IPS-18a (cell line): ENCODE data around the gene CAVIN2.

Experiments used
- H3K27ac ChIP-seq: one replicate; pipeline ENCODE4 v1.5.1; 2013; ENCODE audit warnings: low read length
- H3K27me3 ChIP-seq: one replicate; pipeline ENCODE4 v1.6.1; 2013; ENCODE audit warnings: mild to moderate bottlenecking, low read length; ENCODE audit not compliant: control insufficient read depth, insufficient read depth
- H3K36me3 ChIP-seq: one replicate; pipeline ENCODE4 v1.6.1; 2013; ENCODE audit warnings: low read depth, low read length; ENCODE audit not compliant: control insufficient read depth
- H3K4me1 ChIP-seq: one replicate; pipeline ENCODE4 v1.6.1; 2013; ENCODE audit warnings: low read depth, low read length; ENCODE audit not compliant: control insufficient read depth
- H3K4me3 ChIP-seq: one replicate; pipeline ENCODE4 v1.5.1; 2013; ENCODE audit warnings: low read length
- H3K9ac ChIP-seq: one replicate; pipeline ENCODE4 v1.6.1; 2013; ENCODE audit warnings: mild to moderate bottlenecking, low read length, moderate library complexity
- H3K9me3 ChIP-seq: one replicate; pipeline ENCODE4 v1.6.1; 2013; ENCODE audit warnings: low read depth, low read length; ENCODE audit not compliant: control insufficient read depth

Gene CAVIN2

DNA sequence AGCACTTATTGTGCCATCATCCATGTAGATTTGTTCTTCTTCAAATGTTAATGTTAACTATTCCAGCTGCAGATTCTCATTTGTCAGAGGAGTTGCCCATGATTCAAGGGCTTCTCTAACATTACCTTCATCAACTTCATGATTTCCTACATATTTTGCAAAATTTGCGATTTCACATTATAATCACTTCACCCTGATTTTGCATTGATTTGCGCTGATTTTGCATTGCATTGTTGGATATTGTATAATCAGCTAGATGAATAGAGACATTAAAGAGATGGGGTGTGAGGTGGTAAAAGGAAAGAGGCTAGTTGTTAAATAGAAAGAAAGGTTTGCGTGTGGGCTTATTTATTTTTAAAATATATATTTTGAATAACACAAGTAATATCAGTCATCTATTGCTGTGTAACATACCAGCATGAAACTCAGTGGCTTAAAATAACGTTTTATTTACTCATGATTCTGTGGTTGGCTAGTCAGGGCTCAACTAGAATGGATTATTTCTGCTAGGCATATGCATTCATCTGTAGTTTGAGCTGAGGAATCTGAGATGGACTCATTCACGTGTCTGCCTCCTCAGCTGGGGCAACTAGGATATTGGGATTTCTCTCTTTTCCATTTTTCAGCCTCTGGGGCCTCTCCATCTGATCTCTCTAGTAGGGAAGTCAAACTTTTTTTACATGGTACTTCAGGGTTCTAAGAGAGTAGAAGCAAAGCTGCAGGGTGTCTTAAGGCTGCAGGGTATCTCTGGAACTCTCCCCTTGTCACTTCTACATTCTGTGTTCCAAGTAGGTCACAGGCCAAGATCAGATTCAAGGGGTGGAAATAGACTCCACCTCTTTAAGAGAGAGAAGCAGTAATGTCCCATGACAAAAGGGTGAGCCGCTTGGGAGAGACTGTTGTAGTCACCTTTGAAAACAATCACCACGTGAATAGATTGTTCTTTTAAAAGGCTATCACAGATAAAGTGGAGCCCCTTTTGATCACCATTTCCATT, 2.2 kb upstream of the CAVIN2 start:
- peaks cover 26% of the 10 kb centered on the region for H3K4me1 ChIP-seq
- H3K9me3 ChIP-seq: no peaks in the 10 kb centered on the region
- H3K9ac ChIP-seq: no peak overlapping the region
- no peak overlapping the region for H3K27ac ChIP-seq
- H3K4me3 ChIP-seq: no peak overlapping the region
- no peaks in the 10 kb centered on the region for H3K27me3 ChIP-seq
- no peaks in the 10 kb centered on the region for H3K36me3 ChIP-seq

GRCh38 chr2:191847764-191848163, 876 bp upstream of the CAVIN2 start:
- H3K27ac ChIP-seq: no peak overlapping the region

DNA sequence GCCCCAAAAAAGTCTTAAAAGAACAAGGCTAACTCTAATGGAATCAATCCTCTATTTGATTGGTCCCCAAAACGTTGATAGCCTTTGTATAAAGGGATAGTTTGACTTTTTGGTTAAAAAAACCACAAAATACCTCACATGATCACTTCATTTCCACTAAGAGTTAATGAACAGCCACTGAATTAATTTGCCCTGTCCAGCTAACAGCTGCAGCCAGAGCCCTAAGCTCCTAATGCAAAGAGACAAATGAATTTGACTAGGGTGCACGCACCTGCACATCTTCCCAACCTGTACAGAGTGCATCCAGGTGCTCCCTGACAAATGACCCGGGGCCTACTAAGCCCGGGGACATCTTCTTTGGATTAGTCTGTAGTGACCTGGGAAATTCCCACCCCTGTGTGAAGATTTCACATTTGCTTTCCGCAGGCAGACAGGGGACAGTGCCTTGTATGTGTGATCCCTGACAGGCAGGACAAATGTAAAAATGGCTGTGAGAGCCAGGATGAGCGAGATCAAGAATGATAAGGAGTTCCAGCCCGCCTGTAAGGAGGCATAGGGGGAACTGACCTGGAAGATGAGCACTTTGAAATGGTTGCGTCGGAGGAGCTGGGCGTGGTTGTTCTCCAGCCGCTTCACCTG, 893 bp downstream of the CAVIN2 start:
- H3K4me1 ChIP-seq: peaks cover 26% of the 10 kb centered on the region
- no peak overlapping the region for H3K4me3 ChIP-seq

More at GRCh38 chr2:191847764-191848163, 876 bp upstream of the CAVIN2 start:
- Histone ChIP-seq H3K4me1 (peaks cover 26% of the 10 kb centered on the region), H3K9ac (no peak overlapping the region), H3K9me3 (no peaks in the 10 kb centered on the region), H3K4me3 (no peak overlapping the region), H3K36me3 (no peaks in the 10 kb centered on the region), H3K27me3 (no peaks in the 10 kb centered on the region)

DNA sequence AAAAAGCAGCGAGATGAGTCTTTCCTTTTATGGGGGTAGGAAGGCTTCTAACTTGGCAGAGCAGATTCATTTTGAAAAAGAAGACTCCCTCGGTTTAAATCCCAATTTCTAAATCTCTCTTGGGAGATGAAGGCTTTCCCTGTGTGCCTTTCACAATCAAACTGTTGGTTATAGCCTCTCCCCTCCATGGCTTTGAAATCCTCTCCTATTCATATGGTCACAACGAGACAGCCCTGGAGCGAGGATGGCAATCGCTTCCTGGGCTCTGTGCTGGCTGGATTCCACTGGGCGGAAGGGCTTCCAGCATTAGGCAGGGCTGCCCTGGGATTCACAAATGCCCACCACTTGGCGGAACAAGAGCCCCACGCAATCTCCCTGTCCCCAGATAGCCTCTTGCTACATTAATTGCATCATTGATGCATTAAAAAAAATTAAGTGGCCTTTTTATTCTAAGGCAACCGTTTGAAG, 1.6 kb downstream of the CAVIN2 start:
- H3K27ac ChIP-seq: no peak overlapping the region
- H3K4me3 ChIP-seq: no peak overlapping the region
- H3K4me1 ChIP-seq: peaks cover 26% of the 10 kb centered on the region
- no peaks in the 10 kb centered on the region for H3K9me3 ChIP-seq
- H3K27me3 ChIP-seq: no peaks in the 10 kb centered on the region
- no peak overlapping the region for H3K9ac ChIP-seq
- no peaks in the 10 kb centered on the region for H3K36me3 ChIP-seq

More for the DNA sequence above, 893 bp downstream of the CAVIN2 start:
- H3K27me3 ChIP-seq: no peaks in the 10 kb centered on the region
- H3K9ac ChIP-seq: no peak overlapping the region
- no peak overlapping the region for H3K27ac ChIP-seq
- no peaks in the 10 kb centered on the region for H3K9me3 ChIP-seq
- no peaks in the 10 kb centered on the region for H3K36me3 ChIP-seq

DNA sequence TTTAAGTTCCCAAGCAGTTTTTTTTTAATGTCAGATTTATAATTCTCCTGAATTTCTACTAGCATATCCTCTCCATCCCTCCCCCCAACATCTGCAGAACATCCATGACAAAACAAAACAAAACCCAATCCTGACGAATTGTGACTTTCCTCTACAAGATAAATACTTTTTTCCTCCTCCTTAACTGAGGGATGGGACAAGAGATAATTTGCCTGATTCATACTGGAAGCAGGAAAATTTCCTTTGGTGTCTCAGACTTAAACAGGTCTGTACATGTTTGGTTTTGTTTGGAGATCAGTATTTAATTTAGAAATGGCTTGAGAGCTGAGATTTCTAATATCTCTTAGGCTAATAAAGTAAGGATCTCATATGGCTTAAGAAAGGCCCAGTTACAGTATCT, 2.2 kb downstream of the CAVIN2 start:
- Histone ChIP-seq H3K36me3 (no peaks in the 10 kb centered on the region), H3K27me3 (no peaks in the 10 kb centered on the region), H3K9ac (no peak overlapping the region), H3K4me3 (no peak overlapping the region), H3K27ac (no peak overlapping the region), H3K4me1 (peaks cover 26% of the 10 kb centered on the region), H3K9me3 (no peaks in the 10 kb centered on the region)

DNA sequence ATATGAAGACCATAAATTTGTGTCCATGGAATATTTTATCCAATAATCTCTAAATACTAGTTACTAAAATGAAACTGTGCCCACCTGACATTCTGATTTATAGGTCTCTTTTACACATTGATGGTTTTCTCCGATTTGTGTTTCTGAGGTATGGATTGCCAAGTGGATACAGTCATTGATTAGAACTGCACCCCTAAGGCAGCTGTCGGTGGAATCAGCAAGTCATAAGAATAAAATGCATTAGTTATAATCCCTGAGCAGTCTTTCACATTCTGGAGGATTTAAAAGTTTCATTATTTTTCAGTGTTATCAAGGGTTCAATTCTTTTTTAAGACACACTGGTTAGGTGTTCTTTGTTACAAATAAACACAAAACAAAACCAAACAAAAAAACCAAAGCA, 6.0 kb downstream of the CAVIN2 start:
- H3K27me3 ChIP-seq: no peaks in the 10 kb centered on the region
- H3K4me1 ChIP-seq: peaks cover 13% of the 10 kb centered on the region
- H3K36me3 ChIP-seq: no peaks in the 10 kb centered on the region
- H3K9me3 ChIP-seq: no peaks in the 10 kb centered on the region
- no peak overlapping the region for H3K9ac ChIP-seq
- no peak overlapping the region for H3K27ac ChIP-seq
- H3K4me3 ChIP-seq: no peak overlapping the region

DNA sequence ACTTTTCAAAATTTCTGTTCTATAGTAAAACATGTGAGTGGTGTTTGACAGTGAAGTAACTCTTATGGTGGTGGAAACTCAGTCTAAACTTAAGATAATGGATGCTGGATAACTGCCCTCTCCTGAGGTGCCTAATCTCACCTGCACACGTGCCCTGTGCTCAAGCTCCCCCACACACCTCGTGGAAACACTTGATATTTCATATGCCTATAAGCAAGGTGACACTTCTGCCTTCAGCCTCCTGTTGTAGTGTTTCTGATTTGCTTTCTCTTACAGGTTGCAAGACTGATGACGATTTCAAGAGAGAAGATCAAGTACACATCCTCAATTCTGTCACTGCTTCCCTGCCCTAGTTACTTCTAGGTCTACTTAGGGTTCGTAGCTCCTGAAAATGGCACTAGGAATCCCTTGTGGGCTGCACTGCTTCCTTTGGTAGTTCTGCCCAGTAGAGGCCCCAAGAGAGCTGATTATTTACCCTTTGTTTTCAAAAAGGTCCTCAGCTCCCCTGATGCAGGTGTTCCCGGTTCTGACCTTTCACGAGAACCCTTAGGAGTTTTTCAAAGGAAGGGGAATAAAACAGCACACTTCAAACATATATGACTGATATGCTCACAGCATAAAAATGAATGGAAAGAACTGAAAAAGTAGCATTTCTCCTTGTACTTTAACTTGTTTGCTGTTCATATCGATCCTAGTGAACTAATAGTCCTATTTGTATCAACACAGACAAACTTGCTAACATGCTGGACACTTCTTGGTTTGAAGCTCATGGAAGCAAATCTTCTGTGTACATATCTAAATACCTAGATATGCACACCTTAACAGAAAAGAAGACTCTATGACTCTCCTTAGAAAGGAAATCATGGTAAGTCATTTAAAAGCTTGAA, 6.7 kb downstream of the CAVIN2 start:
- no peak overlapping the region for H3K27ac ChIP-seq
- H3K4me3 ChIP-seq: no peak overlapping the region
- H3K9me3 ChIP-seq: no peaks in the 10 kb centered on the region

DNA sequence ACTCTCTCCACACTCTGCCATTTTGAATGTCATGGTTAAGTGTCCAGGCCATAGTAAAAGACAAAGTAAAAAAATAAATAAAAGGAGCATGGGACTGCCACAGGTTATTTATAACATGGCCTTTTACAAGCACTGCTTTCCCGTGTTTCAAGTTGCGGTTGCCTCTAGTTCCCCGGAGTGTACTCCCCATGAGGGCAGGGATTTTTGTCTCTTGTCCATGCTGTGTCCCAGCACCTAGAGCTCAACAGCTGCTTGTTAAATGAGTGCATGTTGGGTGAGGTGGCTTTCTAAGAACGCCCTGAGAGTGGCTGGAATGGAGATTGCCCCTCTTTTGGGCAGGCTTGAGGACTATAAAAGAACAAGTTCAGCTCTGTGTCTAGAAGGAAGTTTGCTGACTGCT, 8.4 kb downstream of the CAVIN2 start:
- no peaks in the 10 kb centered on the region for H3K4me1 ChIP-seq
- no peaks in the 10 kb centered on the region for H3K36me3 ChIP-seq
- H3K27ac ChIP-seq: no peak overlapping the region
- no peak overlapping the region for H3K4me3 ChIP-seq
- no peaks in the 10 kb centered on the region for H3K9me3 ChIP-seq
- H3K9ac ChIP-seq: no peak overlapping the region
- no peaks in the 10 kb centered on the region for H3K27me3 ChIP-seq

More for the DNA sequence above, 6.7 kb downstream of the CAVIN2 start:
- H3K36me3 ChIP-seq: no peaks in the 10 kb centered on the region
- H3K9ac ChIP-seq: no peak overlapping the region
- H3K27me3 ChIP-seq: no peaks in the 10 kb centered on the region
- peaks cover 8% of the 10 kb centered on the region for H3K4me1 ChIP-seq

DNA sequence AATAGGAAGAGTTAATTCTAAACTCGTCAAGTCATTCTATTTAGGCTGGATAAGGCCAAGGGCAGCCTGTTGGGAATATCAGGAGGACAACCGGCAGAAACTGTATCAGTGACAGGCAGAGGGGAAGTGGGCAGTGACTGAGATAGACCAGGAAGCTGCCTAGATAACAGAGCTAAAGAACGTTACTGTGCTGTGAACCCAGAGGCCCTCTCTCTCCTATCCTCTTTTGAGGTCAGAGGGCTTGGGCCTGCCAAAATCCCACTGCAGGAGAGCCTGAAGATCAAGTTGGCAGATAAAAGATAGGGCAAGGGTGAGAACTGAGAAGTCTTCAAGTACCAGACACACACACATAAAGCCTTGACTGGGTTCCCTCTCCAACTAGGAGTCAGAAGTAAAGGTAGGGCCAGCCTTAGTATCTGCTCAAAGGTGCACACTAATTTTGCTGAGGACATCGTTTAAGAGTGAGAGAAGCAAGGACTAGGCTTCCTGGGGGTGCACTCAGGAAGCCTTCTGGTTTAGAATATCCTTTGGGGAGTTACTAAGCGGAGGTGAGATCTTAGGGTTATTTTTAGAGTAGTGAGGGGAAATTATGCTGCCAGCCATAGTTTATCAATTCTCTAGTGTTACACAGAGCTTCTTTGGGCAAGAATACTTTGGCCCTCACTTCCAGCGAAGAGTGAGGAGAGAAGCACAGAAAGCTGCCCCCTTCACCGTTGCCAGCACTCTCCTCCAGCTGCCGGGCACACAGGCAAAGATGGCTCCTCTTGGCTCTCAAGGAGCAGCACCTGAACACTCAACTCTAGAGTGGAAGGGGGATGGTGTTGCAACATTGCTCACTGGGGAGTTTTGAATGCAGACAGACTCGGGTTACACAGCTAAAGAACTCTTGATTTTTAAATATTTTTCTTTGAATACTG, 9.8 kb downstream of the CAVIN2 start:
- Histone ChIP-seq H3K9ac (no peak overlapping the region), H3K36me3 (no peaks in the 10 kb centered on the region), H3K9me3 (no peaks in the 10 kb centered on the region), H3K4me1 (no peaks in the 10 kb centered on the region), H3K27ac (no peak overlapping the region), H3K4me3 (no peak overlapping the region), H3K27me3 (no peaks in the 10 kb centered on the region)

DNA sequence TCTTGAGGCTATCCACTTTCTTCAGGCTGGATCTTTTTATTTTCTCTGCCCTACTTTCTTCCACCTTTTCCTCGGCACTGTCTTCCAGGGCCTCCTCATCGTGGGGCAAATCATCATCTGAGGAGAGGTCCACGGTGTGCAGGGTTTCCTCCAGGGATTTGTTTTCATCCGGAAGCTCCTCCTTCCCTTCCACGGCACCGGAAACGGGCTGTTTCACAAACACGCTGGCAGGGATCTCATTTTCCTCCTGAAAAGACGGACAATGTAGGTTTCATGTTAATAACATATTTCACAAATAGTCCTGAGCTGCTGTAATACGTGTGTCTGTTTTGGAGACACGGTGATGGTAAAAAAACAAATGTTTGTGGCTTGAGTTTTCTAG, 10.4 kb downstream of the CAVIN2 start:
- Histone ChIP-seq H3K27ac (no peak overlapping the region), H3K27me3 (no peaks in the 10 kb centered on the region), H3K4me3 (no peak overlapping the region), H3K36me3 (no peaks in the 10 kb centered on the region), H3K9me3 (no peaks in the 10 kb centered on the region), H3K9ac (no peak overlapping the region), H3K4me1 (peaks cover 4% of the 10 kb centered on the region)
